Measurements from ENCODE around the gene DHCR24.

The DHCR24 gene

GRCh38 chr1:54833121-54833520 lies 53.9 kb downstream of the DHCR24 start:
- H3K4me2 ChIP-seq (ENCODE audit: low read depth, low read length), result no peak overlapping the region
- no peaks in the 10 kb centered on the region for H3F3A ChIP-seq (ENCODE audit: insufficient read depth, low read length)
- H3K4me1 ChIP-seq (ENCODE audit: low read length), result no peaks in the 10 kb centered on the region
- no peaks in the 10 kb centered on the region for H3K36me3 ChIP-seq (replicated peaks; ENCODE audit: insufficient read depth, low read length)
- no peak overlapping the region for H3K9ac ChIP-seq (ENCODE audit: low read length)
- no peak overlapping the region for H3K4me3 ChIP-seq (ENCODE audit: low read length)
- no peaks in the 10 kb centered on the region for H3K9me2 ChIP-seq (replicated peaks; ENCODE audit: insufficient read depth, low read length)
- no peak for DNase-seq
- TF ChIP-seq CTCF (IDR thresholded peaks at IDR 0.05; ENCODE audit: low read length) (no peak), EZH2 (optimal IDR thresholded peaks at IDR 0.05; ENCODE audit: low read depth, low read length) (no peak)
- no peak overlapping the region for H2AFZ ChIP-seq (ENCODE audit: low read length)
- H3K79me2 ChIP-seq (ENCODE audit: low read length), result no peaks in the 10 kb centered on the region
- no peak overlapping the region for H3K27ac ChIP-seq (ENCODE audit: low read length)
- no peaks in the 10 kb centered on the region for H3K9me3 ChIP-seq (replicated peaks; ENCODE audit: insufficient read depth, low read length)
- no peaks in the 10 kb centered on the region for H4K20me1 ChIP-seq (ENCODE audit: insufficient read depth, low read length)
- H3K27me3 ChIP-seq (replicated peaks; ENCODE audit: insufficient read depth, low read length), result no peaks in the 10 kb centered on the region

- Histone ChIP-seq H3F3A (ENCODE audit: insufficient read depth, low read length) (no peaks in the 10 kb centered on the region), H3K27me3 (replicated peaks; ENCODE audit: insufficient read depth, low read length) (no peaks in the 10 kb centered on the region), H3K9me2 (replicated peaks; ENCODE audit: insufficient read depth, low read length) (no peaks in the 10 kb centered on the region), H4K20me1 (ENCODE audit: insufficient read depth, low read length) (no peaks in the 10 kb centered on the region), H2AFZ (ENCODE audit: low read length) (no peak overlapping the region), H3K4me2 (ENCODE audit: low read depth, low read length) (no peak overlapping the region), H3K9ac (ENCODE audit: low read length) (no peak overlapping the region), H3K79me2 (ENCODE audit: low read length) (no peaks in the 10 kb centered on the region), H3K9me3 (replicated peaks; ENCODE audit: insufficient read depth, low read length) (no peaks in the 10 kb centered on the region), H3K4me1 (ENCODE audit: low read length) (no peaks in the 10 kb centered on the region), H3K4me3 (ENCODE audit: low read length) (no peak overlapping the region), H3K27ac (ENCODE audit: low read length) (no peak overlapping the region), H3K36me3 (replicated peaks; ENCODE audit: insufficient read depth, low read length) (no peaks in the 10 kb centered on the region)
- DNase-seq, result no peak
- TF ChIP-seq EZH2 (optimal IDR thresholded peaks at IDR 0.05; ENCODE audit: low read depth, low read length) (no peak), CTCF (IDR thresholded peaks at IDR 0.05; ENCODE audit: low read length) (no peak)
Measured at GRCh38 chr1:54826226-54826816, 60.7 kb downstream of the DHCR24 start.

GRCh38 chr1:54825696-54826095 lies 61.3 kb downstream of the DHCR24 start:
- no peak overlapping the region for H3K4me2 ChIP-seq (ENCODE audit: low read depth, low read length)
- no peaks in the 10 kb centered on the region for H3K9me2 ChIP-seq (replicated peaks; ENCODE audit: insufficient read depth, low read length)
- H3K9ac ChIP-seq (ENCODE audit: low read length), result no peak overlapping the region
- no peak for DNase-seq
- no peak overlapping the region for H2AFZ ChIP-seq (ENCODE audit: low read length)
- no peaks in the 10 kb centered on the region for H4K20me1 ChIP-seq (ENCODE audit: insufficient read depth, low read length)
- H3K27ac ChIP-seq (ENCODE audit: low read length), result no peak overlapping the region
- H3K9me3 ChIP-seq (replicated peaks; ENCODE audit: insufficient read depth, low read length), result no peaks in the 10 kb centered on the region
- no peak overlapping the region for H3K4me3 ChIP-seq (ENCODE audit: low read length)
- no peaks in the 10 kb centered on the region for H3K27me3 ChIP-seq (replicated peaks; ENCODE audit: insufficient read depth, low read length)
- H3F3A ChIP-seq (ENCODE audit: insufficient read depth, low read length), result no peaks in the 10 kb centered on the region
- no peaks in the 10 kb centered on the region for H3K4me1 ChIP-seq (ENCODE audit: low read length)
- H3K36me3 ChIP-seq (replicated peaks; ENCODE audit: insufficient read depth, low read length), result no peaks in the 10 kb centered on the region
- H3K79me2 ChIP-seq (ENCODE audit: low read length), result no peaks in the 10 kb centered on the region
- TF ChIP-seq CTCF (IDR thresholded peaks at IDR 0.05; ENCODE audit: low read length), result no peak
- TF ChIP-seq EZH2phosphoT487 (IDR thresholded peaks at IDR 0.05; ENCODE audit: low read length), result no peak
- no peak for TF ChIP-seq EZH2 (optimal IDR thresholded peaks at IDR 0.05; ENCODE audit: low read depth, low read length)
